ENCODE measurements around the gene TP53BP2. TPM values are rescaled to one million over a fixed set of nuclear protein-coding genes. Genes with fewer than 3 reads are reported as not detected.

The TP53BP2 gene
- total RNA-seq, 1 donor from 2014 or later = 59.2 TPM

GRCh38 chr1:223755992-223756775 lies 89.6 kb downstream of the TP53BP2 start:
- Mint-ChIP-seq H3K27ac (no peak overlapping the region), H3K4me3 (ENCODE audit: low read depth) (no peak overlapping the region), H3K36me3 (ENCODE audit: insufficient read depth) (peaks cover 5% of the 10 kb centered on the region), H3K27me3 (peaks cover 65% of the 10 kb centered on the region), H3K9me3 (ENCODE audit: low read depth) (no peaks in the 10 kb centered on the region), H3K4me1 (ENCODE audit: low read depth) (peaks cover 7% of the 10 kb centered on the region)
- TF ChIP-seq, protein P1, sequence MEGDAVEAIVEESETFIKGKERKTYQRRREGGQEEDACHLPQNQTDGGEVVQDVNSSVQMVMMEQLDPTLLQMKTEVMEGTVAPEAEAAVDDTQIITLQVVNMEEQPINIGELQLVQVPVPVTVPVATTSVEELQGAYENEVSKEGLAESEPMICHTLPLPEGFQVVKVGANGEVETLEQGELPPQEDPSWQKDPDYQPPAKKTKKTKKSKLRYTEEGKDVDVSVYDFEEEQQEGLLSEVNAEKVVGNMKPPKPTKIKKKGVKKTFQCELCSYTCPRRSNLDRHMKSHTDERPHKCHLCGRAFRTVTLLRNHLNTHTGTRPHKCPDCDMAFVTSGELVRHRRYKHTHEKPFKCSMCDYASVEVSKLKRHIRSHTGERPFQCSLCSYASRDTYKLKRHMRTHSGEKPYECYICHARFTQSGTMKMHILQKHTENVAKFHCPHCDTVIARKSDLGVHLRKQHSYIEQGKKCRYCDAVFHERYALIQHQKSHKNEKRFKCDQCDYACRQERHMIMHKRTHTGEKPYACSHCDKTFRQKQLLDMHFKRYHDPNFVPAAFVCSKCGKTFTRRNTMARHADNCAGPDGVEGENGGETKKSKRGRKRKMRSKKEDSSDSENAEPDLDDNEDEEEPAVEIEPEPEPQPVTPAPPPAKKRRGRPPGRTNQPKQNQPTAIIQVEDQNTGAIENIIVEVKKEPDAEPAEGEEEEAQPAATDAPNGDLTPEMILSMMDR (IDR thresholded peaks at IDR 0.05; ENCODE audit: unreplicated experiment) = no peak
- DNase-seq (ENCODE audit: low spot score, unreplicated experiment) = no peak

- Mint-ChIP-seq H3K36me3 (ENCODE audit: insufficient read depth) (peaks cover 5% of the 10 kb centered on the region), H3K4me1 (ENCODE audit: low read depth) (no peaks in the 10 kb centered on the region), H3K4me3 (ENCODE audit: low read depth) (no peak overlapping the region), H3K27ac (no peak overlapping the region), H3K27me3 (peaks cover 69% of the 10 kb centered on the region), H3K9me3 (ENCODE audit: low read depth) (no peaks in the 10 kb centered on the region)
- no peak for DNase-seq (ENCODE audit: low spot score, unreplicated experiment)
- TF ChIP-seq, protein P1 (IDR thresholded peaks at IDR 0.05; ENCODE audit: unreplicated experiment) = no peak
These were observed 90.3 kb downstream of the TP53BP2 start for GRCh38 chr1:223755432-223755792.

DNA sequence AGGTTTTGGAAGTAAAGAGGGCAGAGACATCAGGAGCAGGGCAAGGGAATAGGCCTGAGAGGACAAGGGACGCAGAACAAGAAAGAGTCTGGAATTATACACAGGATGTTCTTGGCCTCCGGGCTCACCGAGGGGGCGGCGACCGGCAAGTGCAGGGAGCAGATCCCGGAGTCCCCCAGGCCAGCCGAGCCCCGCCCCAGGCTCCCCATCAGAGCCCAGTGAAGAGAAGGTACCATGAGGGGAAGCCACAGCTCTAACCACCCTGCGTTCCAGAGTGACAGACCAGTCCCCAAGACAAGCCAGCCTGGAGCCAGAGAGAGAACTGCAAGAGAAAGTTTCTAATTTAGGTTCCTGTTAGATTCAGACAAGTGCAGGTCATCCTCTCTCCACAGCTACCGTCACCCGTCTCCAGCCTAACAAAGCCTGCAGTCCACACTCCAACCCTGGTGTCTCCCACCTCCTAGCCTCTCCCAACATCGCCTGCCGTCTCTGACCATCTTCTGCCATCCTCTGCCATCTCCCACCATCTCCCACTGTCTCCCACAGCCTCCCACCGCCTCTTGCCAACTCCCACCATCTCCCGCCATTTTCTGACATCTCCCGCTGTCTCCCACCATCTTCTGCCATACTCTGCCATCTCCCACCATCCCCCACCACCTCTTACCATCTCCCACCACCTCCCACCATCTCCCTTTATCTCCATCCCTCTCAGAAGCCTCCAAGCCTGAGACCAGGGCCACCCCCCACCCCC lies 90.9 kb downstream of the TP53BP2 start:
- Mint-ChIP-seq H3K27me3 (peaks cover 70% of the 10 kb centered on the region), H3K4me3 (ENCODE audit: low read depth) (no peak overlapping the region), H3K36me3 (ENCODE audit: insufficient read depth) (peaks cover 5% of the 10 kb centered on the region), H3K9me3 (ENCODE audit: low read depth) (no peaks in the 10 kb centered on the region), H3K27ac (no peak overlapping the region), H3K4me1 (ENCODE audit: low read depth) (no peaks in the 10 kb centered on the region)
- TF ChIP-seq, protein P1 (IDR thresholded peaks at IDR 0.05; ENCODE audit: unreplicated experiment) = no peak
- no peak for DNase-seq (ENCODE audit: low spot score, unreplicated experiment)

- no peak for DNase-seq (ENCODE audit: low spot score, unreplicated experiment)
- Mint-ChIP-seq H3K27me3 (peaks cover 69% of the 10 kb centered on the region), H3K4me1 (ENCODE audit: low read depth) (no peaks in the 10 kb centered on the region), H3K9me3 (ENCODE audit: low read depth) (no peaks in the 10 kb centered on the region), H3K4me3 (ENCODE audit: low read depth) (no peak overlapping the region), H3K27ac (no peak overlapping the region), H3K36me3 (ENCODE audit: insufficient read depth) (peaks cover 5% of the 10 kb centered on the region)
- TF ChIP-seq, protein P1 (IDR thresholded peaks at IDR 0.05; ENCODE audit: unreplicated experiment) = no peak
These were observed 92.8 kb downstream of the TP53BP2 start for GRCh38 chr1:223752721-223753515.

GRCh38 chr1:223751696-223752095 lies 94.1 kb downstream of the TP53BP2 start:
- peaks cover 75% of the 10 kb centered on the region for H3K27me3 Mint-ChIP-seq
- no peak overlapping the region for H3K4me3 Mint-ChIP-seq (ENCODE audit: low read depth)
- no peak overlapping the region for H3K27ac Mint-ChIP-seq
- no peaks in the 10 kb centered on the region for H3K9me3 Mint-ChIP-seq (ENCODE audit: low read depth)
- no peaks in the 10 kb centered on the region for H3K4me1 Mint-ChIP-seq (ENCODE audit: low read depth)
- DNase-seq (ENCODE audit: low spot score, unreplicated experiment) = no peak
- TF ChIP-seq, protein P1 (IDR thresholded peaks at IDR 0.05; ENCODE audit: unreplicated experiment) = no peak
- peaks cover 5% of the 10 kb centered on the region for H3K36me3 Mint-ChIP-seq (ENCODE audit: insufficient read depth)

Data from progenitor cell of endocrine pancreas (in vitro differentiated cells).